ENCODE measurements around the gene PRG3. TPM values are rescaled to one million over a fixed set of nuclear protein-coding genes. Genes with fewer than 3 reads are reported as not detected.

Gene PRG3
- total and polyA plus RNA-seq, 9 of the 15 experiments (the other 6 are each of a cell fraction or from before 2014, with no cell fraction given) = 0.18 to 0.55 (median 0.38) TPM; not detected in 6

GRCh38 chr11:57354699-57355098 lies 26.3 kb downstream of the PRG3 start:
- H3K9me1 ChIP-seq (ENCODE audit: control insufficient read depth, insufficient read depth, low read length) = no peaks in the 10 kb centered on the region
- 82% methylated on average over 6 of the region's 6 CpGs for WGBS (ENCODE audit: insufficient coverage, low coverage, missing lambda C conversion rate)
- H3K9ac ChIP-seq (ENCODE audit: insufficient read depth in 1 of 2, low read depth in 2 of 2, low read length in 2 of 2) = peak overlapping the region in 1 of 2 experiments; percentile 33; a peak in 1 of 4 replicates
- FAIRE-seq (no peak), DNase-seq (ENCODE audit: extremely low read depth in 1 of 4, low spot score in 3 of 4) (no peak), ATAC-seq (no peak)
- no peak overlapping the region for H3K27ac ChIP-seq (ENCODE audit: extremely low read depth, low read depth, low read length)
- no TSS peak for BruUV-seq (replicated peaks)
- H3K36me3 ChIP-seq (ENCODE audit: control insufficient read depth, insufficient read depth, low read length) = no peaks in the 10 kb centered on the region
- in situ Hi-C loops (cut with MboI) = no loop called here
- no peak overlapping the region for H3K4me3 ChIP-seq
- POLR2A ChIA-PET = no interaction called here
- intact Hi-C loops (cut with micrococcal nuclease) = no loop called here
- no peaks in the 10 kb centered on the region for H3K27me3 ChIP-seq (ENCODE audit: control insufficient read depth in 2 of 2, insufficient read depth in 2 of 2, low read length in 2 of 2)
- no peaks in the 10 kb centered on the region for H4K20me1 ChIP-seq (replicated peaks; ENCODE audit: control insufficient read depth, insufficient read depth, low read length)
- no peak overlapping the region; the same call in 1 of the 2 replicates for H2AFZ ChIP-seq (ENCODE audit: low read depth, low read length)
- peaks cover 29 to 39% of the 10 kb centered on the region in 2 experiments for H3K4me1 ChIP-seq (replicated peaks in 1 of 2; ENCODE audit: control insufficient read depth in 2 of 2, insufficient read depth in 2 of 2, low read length in 2 of 2)
- no peak overlapping the region for H3K4me2 ChIP-seq (ENCODE audit: insufficient read depth, low read length)
- no peaks in the 10 kb centered on the region for H3K79me2 ChIP-seq (ENCODE audit: control insufficient read depth, insufficient read depth, low read length)
- CTCF ChIA-PET (ENCODE audit: low intra/inter-chr PET ratio) = no interaction called here
- H3K9me3 ChIP-seq (replicated peaks; ENCODE audit: control insufficient read depth, insufficient read depth, low read depth, low read length) = 0 out of 2 replicates have a peak, but pooled peaks cover 4% of the 10 kb centered on the region
- TF ChIP-seq CHD1 (IDR thresholded peaks at IDR 0.05; ENCODE audit: low read length) (no peak), MED1 (CRISPR knock-in tag; IDR thresholded peaks at IDR 0.05; ENCODE audit: borderline replicate concordance) (no peak), HMG20A (CRISPR knock-in tag; conservative IDR thresholded peaks at IDR 0.05) (no peak), IFI16 (CRISPR knock-in tag; IDR thresholded peaks at IDR 0.05) (no peak), ZBTB2 (IDR thresholded peaks at IDR 0.05) (no peak), EP300 (IDR thresholded peaks at IDR 0.05; ENCODE audit: low read length) (no peak), RBM15 (IDR thresholded peaks at IDR 0.05; ENCODE audit: insufficient read depth, low read length) (no peak), ZNF398 (CRISPR knock-in tag; IDR thresholded peaks at IDR 0.05) (no peak), ZNF407 (IDR thresholded peaks at IDR 0.05; ENCODE audit: low read depth) (no peak), NCOR1 (IDR thresholded peaks at IDR 0.05) (no peak), BRCA1 (IDR thresholded peaks at IDR 0.05) (no peak), BRCA1 (CRISPR knock-in tag; IDR thresholded peaks at IDR 0.05) (no peak), PCBP1 (IDR thresholded peaks at IDR 0.05; ENCODE audit: low read depth, low read length, poor library complexity, severe bottlenecking) (no peak)

Data from K562 (cell line).